WI38 (cell line): ENCODE data around the gene CCDC175.

Experiments
- H3K4me3 ChIP-seq: 2 replicates; pipeline ENCODE4 v1.5.1; 2011; ENCODE audit warnings: low read depth, mild to moderate bottlenecking, control low read depth, low read length
- TF ChIP-seq, protein P1 (sequence below): IDR thresholded peaks from 2 replicates; pipeline ENCODE4 v1.5.1; 2012; ENCODE audit warnings: low read depth, mild to moderate bottlenecking, control low read depth, low read length

CCDC175 gene

DNA sequence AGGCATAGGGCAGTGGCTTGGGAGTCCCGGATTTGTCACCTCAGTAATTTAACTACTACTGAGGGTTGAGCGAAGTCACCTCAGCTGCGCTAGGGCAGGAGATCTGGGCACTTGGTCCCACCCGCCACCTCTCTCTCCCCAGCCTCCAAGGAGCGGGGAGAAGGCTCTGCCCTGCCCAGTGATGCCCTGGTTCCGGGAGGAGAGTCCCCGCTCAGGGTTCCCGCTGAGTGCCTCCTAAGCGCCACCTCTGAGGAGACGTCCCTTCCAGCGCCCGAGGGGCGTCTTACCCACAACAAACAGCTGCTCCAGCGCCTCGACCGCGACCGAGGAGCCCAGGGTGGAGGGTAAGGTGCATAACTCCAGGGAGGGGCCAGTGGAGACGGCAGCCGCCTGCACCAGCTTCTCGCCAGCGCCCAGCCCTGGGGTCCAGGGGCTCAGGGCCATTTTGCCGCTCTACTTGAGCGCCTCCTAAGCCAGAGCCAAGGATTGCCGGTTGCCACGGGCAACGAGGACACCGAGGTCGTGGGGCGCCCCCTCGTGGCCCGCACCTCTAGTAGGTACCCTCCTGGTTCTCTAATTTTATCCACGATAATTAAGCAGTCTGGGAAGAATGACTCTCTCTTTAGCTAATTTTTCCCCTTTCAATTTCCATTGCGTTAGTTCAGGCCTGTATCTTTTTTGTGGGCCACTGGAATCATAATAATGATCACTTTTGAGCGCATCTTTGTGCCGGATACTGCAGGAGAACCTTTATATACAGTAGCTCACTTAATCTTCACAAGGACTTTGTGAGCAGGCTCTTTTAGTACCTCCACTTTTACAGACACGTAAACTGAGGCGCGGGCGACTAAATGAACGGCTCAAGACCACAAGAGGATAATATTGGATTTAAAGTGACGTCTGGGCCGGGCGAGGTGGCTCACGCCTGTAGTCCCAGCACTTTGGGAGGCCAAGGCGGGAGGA lies at the start of gene CCDC175:
Gene CCDC175, minus strand, starts transcription at position 481 of the 963 bp plus-strand sequence. Its CDS starts 37 bp downstream, at position 444.
- H3K4me3 ChIP-seq = peak within 1 kb of the TSS; percentile 53
- TF ChIP-seq, protein P1, sequence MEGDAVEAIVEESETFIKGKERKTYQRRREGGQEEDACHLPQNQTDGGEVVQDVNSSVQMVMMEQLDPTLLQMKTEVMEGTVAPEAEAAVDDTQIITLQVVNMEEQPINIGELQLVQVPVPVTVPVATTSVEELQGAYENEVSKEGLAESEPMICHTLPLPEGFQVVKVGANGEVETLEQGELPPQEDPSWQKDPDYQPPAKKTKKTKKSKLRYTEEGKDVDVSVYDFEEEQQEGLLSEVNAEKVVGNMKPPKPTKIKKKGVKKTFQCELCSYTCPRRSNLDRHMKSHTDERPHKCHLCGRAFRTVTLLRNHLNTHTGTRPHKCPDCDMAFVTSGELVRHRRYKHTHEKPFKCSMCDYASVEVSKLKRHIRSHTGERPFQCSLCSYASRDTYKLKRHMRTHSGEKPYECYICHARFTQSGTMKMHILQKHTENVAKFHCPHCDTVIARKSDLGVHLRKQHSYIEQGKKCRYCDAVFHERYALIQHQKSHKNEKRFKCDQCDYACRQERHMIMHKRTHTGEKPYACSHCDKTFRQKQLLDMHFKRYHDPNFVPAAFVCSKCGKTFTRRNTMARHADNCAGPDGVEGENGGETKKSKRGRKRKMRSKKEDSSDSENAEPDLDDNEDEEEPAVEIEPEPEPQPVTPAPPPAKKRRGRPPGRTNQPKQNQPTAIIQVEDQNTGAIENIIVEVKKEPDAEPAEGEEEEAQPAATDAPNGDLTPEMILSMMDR = peak; percentile 79

DNA sequence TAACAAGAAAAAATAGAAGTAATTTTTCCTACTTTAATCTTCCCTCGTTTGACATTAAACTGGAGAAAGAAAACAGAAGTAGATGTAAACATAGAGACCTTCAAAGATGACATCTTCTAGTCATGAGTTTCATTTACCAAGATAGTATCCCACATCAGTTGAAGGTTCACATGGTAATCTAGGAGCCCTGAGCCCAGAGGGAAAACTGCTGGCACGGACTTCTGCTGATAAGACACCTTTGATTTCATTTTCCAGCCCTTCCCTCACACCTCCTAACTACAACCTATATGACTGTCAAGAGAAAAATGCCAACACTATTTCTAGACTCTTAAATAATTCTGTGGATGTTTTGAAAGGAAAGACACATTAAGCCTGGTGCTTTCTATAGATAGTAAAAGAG lies 46.0 kb upstream of the CCDC175 start:
- no peak overlapping the region for H3K4me3 ChIP-seq
- TF ChIP-seq, protein P1 = no peak

DNA sequence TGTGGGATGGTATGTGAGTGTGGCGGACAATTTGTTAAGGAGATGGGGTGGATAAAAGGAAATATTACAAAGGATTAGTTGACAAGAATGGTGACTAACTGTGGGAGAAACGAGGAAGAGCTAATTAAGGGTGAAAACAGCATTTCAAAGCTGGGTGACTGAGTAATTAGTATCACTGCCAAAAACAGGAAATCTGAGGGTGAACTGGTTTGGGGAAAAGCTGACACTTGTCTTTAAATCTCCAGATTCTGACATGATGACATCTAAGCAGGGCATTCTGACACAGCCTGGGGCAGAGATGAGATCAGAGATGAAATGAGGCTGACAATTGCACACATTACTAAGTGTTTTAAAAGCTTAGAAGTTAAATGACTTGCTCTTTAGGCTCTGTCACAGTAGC lies 42.4 kb upstream of the CCDC175 start:
- TF ChIP-seq, protein P1 = no peak
- H3K4me3 ChIP-seq = no peak overlapping the region

DNA sequence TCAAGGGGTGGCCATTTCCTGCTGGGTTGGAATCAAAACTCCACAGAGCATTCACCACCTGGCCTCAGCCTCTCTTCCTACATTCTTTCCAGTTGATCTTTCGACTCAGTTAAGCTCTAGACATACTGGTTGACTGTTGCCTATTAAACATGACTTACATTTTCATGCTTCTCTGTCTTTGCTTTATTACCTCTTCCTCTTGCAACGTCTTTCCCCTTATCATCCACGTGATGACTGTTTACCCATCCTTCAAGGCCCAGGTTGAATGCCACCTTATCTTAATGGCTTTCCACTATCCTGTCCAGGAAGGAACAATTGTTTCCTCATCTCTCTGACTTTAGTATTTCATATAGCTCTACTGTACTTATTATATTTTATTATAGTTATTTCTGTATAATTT lies 24.4 kb upstream of the CCDC175 start:
- TF ChIP-seq, protein P1 = no peak
- no peak overlapping the region for H3K4me3 ChIP-seq

DNA sequence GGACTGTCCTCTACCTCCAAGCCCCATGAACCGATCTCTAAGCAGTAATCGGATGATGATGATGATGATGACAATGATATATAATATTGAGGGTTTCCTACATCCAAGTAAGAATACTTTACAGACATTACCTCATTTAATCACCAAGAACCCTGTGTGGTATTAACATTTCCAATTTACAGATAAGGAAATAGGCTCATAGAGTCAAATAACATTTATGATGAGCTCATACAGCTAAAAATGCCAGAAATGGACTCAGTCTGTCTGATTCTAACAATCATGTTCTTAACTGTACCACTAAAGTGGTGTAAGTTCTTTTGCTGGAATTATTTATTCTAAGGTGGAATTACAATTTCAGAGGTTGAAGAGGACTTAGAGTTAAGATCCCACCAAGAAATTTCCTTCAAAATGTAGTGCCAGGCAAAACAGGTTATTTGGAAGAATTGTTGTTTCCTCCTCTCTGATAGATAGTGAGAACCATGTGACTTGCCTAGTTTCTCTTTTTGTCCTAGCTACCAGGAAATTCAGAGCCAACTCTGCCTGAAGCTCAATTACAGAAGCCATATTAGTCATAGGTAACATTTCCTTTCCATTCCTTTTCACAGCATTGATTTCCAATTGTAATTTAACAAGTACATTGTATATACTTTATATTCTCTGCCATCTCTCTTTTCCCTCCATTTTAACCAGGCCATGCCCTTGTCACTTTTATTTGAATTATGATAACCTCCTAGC lies 23.8 kb upstream of the CCDC175 start:
- H3K4me3 ChIP-seq = no peak overlapping the region
- TF ChIP-seq, protein P1 = no peak

DNA sequence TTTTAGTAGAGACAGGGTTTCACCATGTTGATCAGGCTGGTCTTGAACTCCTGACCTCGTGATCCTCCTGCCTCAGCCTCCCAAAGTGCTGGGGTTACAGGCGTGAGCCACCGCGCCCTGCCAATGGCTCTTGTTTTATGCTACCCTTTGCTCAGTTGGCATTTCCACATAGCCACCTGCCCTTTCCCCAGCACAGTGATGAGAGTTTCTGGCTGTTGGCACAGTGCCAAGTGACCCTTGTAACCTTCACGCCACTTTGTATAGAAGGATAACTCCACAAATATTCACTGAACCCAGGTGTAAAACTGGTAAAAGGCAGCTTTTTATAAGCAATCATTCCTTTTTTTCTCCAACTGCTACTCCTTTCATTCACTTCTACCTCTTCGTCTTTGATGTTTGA lies 18.5 kb upstream of the CCDC175 start:
- H3K4me3 ChIP-seq = no peak overlapping the region
- TF ChIP-seq, protein P1 = no peak
